TTC549 (cell line): ENCODE data around the gene COL11A1.
"Not testable (repeated sequence)": the region's sequence is repeated elsewhere in the genome, so short reads cannot be mapped to it uniquely, and the experiment has no call there.

Source experiments
- FAIRE-seq: peaks from 2 replicates; lab custom pipeline; 2012; peaks lifted over from hg19 to GRCh38; lab: Jason Lieb, UNC

The COL11A1 gene

GRCh38 chr1:102833151-102833550 lies 275.2 kb downstream of the COL11A1 start:
- no peak for FAIRE-seq

GRCh38 chr1:102826706-102827105 lies 281.6 kb downstream of the COL11A1 start:
- not testable (repeated sequence) for FAIRE-seq
